ENCODE data around the gene RMND1. TPM values are rescaled to one million over a fixed set of nuclear protein-coding genes. Genes with fewer than 3 reads are reported as not detected.

The RMND1 gene
- total and polyA plus RNA-seq, 9 of the 15 experiments (the other 6 are each of a cell fraction or from before 2014, with no cell fraction given), result 26.9 to 47.8 (median 36.2) TPM

- no peak for TF ChIP-seq CBFA2T3 (IDR thresholded peaks at IDR 0.05)
- no peak for TF ChIP-seq NFIX (CRISPR knock-in tag; IDR thresholded peaks at IDR 0.05; ENCODE audit: low read depth)
- no peak for TF ChIP-seq ZC3H8 (IDR thresholded peaks at IDR 0.05)
- no peak for TF ChIP-seq AFF1 (IDR thresholded peaks at IDR 0.05; ENCODE audit: low read depth in 1 of 2, partially characterized antibody in 2 of 2)
Observed at GRCh38 chr6:151493161-151493803, 41.4 kb upstream of the RMND1 start (continued).

- Histone ChIP-seq H3K4me2 (ENCODE audit: insufficient read depth, low read length) (no peak overlapping the region), H3K4me3 (no peak overlapping the region), H3K79me2 (ENCODE audit: control insufficient read depth, insufficient read depth, low read length) (no peaks in the 10 kb centered on the region), H3K36me3 (ENCODE audit: control insufficient read depth, insufficient read depth, low read length) (no peaks in the 10 kb centered on the region), H3K9ac (ENCODE audit: insufficient read depth in 1 of 2, low read depth in 2 of 2, low read length in 2 of 2) (no peak overlapping the region), H4K20me1 (replicated peaks; ENCODE audit: control insufficient read depth, insufficient read depth, low read length) (no peaks in the 10 kb centered on the region), H3K27me3 (ENCODE audit: control insufficient read depth in 2 of 2, insufficient read depth in 2 of 2, low read length in 2 of 2) (peaks cover 38 to 49% of the 10 kb centered on the region in 2 experiments), H3K9me3 (replicated peaks; ENCODE audit: control insufficient read depth, insufficient read depth, low read depth, low read length) (no peaks in the 10 kb centered on the region), H3K4me1 (replicated peaks in 1 of 2; ENCODE audit: control insufficient read depth in 2 of 2, insufficient read depth in 2 of 2, low read length in 2 of 2) (peaks cover 0 to 6% of the 10 kb centered on the region in 2 experiments; a peak in 1 of 5 replicates), H2AFZ (ENCODE audit: low read depth, low read length) (no peak overlapping the region), H3K9me1 (ENCODE audit: control insufficient read depth, insufficient read depth, low read length) (no peaks in the 10 kb centered on the region), H3K27ac (ENCODE audit: extremely low read depth, low read depth, low read length) (no peak overlapping the region)
- WGBS (ENCODE audit: insufficient coverage, low coverage, missing lambda C conversion rate), result 1% methylated on average over 7 of the region's 7 CpGs
- TF ChIP-seq PRMT5 (CRISPR knock-in tag; IDR thresholded peaks at IDR 0.05) (no peak), PRDM10 (IDR thresholded peaks at IDR 0.05; ENCODE audit: partially characterized antibody) (no peak), ARID3A (IDR thresholded peaks at IDR 0.05; ENCODE audit: borderline replicate concordance, low read depth, low read length) (no peak)
- ATAC-seq (no peak), DNase-seq (ENCODE audit: extremely low read depth in 1 of 4, low spot score in 3 of 4) (no peak), FAIRE-seq (peak; percentile 19)
- intact Hi-C loops (cut with micrococcal nuclease) (no loop called here), in situ Hi-C loops (cut with MboI) (no loop called here)
- BruUV-seq (replicated peaks), result no TSS peak
- POLR2A ChIA-PET, result no interaction called here
- CTCF ChIA-PET (ENCODE audit: low intra/inter-chr PET ratio), result no interaction called here
Observed at GRCh38 chr6:151490996-151491395, 39.1 kb upstream of the RMND1 start.

Measured in K562 (cell line).